ENCODE results near the gene TUBG1.
A peak's percentile ranks its signal among the peaks of the same experiment; 100 is the strongest.

Gene TUBG1

DNA sequence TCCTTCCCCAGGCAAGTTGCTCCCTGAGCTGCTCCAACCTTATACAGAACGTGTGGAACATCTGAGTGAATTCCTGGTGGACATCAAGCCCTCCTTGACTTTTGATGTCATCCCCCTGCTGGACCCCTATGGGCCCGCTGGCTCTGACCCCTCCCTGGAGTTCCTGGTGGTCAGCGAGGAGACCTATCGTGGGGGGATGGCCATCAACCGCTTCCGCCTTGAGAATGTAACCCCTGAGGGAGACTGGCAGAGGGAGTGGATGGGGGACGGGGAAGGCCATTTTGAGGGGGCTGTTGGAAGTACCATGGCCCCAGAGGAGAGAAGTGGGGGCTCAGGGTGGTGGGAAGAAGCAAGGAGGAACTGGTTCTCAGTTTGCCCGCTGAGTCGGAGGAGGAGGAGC, 45.5 kb upstream of the TUBG1 start:
- peaks cover 55% of the 10 kb centered on the region for H3K79me2 ChIP-seq (ENCODE audit: low read length)
- no peak overlapping the region for H2AFZ ChIP-seq (ENCODE audit: low read length)
- H3K9me2 ChIP-seq (replicated peaks; ENCODE audit: insufficient read depth, low read length), result no peaks in the 10 kb centered on the region
- no peak overlapping the region for H3K4me3 ChIP-seq (ENCODE audit: low read length)
- H3K9ac ChIP-seq (ENCODE audit: low read length), result no peak overlapping the region
- TF ChIP-seq EZH2phosphoT487 (IDR thresholded peaks at IDR 0.05; ENCODE audit: low read length) (no peak), EZH2 (optimal IDR thresholded peaks at IDR 0.05; ENCODE audit: low read depth, low read length) (no peak)
- TF ChIP-seq, protein P1, sequence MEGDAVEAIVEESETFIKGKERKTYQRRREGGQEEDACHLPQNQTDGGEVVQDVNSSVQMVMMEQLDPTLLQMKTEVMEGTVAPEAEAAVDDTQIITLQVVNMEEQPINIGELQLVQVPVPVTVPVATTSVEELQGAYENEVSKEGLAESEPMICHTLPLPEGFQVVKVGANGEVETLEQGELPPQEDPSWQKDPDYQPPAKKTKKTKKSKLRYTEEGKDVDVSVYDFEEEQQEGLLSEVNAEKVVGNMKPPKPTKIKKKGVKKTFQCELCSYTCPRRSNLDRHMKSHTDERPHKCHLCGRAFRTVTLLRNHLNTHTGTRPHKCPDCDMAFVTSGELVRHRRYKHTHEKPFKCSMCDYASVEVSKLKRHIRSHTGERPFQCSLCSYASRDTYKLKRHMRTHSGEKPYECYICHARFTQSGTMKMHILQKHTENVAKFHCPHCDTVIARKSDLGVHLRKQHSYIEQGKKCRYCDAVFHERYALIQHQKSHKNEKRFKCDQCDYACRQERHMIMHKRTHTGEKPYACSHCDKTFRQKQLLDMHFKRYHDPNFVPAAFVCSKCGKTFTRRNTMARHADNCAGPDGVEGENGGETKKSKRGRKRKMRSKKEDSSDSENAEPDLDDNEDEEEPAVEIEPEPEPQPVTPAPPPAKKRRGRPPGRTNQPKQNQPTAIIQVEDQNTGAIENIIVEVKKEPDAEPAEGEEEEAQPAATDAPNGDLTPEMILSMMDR (IDR thresholded peaks at IDR 0.05; ENCODE audit: low read length), result no peak
- no peaks in the 10 kb centered on the region for H3K27me3 ChIP-seq (replicated peaks; ENCODE audit: insufficient read depth, low read length)
- DNase-seq, result no peak
- no peaks in the 10 kb centered on the region for H3K9me3 ChIP-seq (replicated peaks; ENCODE audit: insufficient read depth, low read length)
- no peak overlapping the region for H3K27ac ChIP-seq (ENCODE audit: low read length)
- H3K4me2 ChIP-seq (ENCODE audit: low read depth, low read length), result peak overlapping the region; percentile 90; the same call in 1 of the 2 replicates
- no peaks in the 10 kb centered on the region for H4K20me1 ChIP-seq (ENCODE audit: insufficient read depth, low read length)
- 0 out of 2 replicates have a peak, but pooled peaks cover 3% of the 10 kb centered on the region for H3K36me3 ChIP-seq (replicated peaks; ENCODE audit: insufficient read depth, low read length)
- H3F3A ChIP-seq (ENCODE audit: insufficient read depth, low read length), result peaks cover 13% of the 10 kb centered on the region; the same call in 1 of the 2 replicates
- H3K4me1 ChIP-seq (ENCODE audit: low read length), result peaks cover 17% of the 10 kb centered on the region

DNA sequence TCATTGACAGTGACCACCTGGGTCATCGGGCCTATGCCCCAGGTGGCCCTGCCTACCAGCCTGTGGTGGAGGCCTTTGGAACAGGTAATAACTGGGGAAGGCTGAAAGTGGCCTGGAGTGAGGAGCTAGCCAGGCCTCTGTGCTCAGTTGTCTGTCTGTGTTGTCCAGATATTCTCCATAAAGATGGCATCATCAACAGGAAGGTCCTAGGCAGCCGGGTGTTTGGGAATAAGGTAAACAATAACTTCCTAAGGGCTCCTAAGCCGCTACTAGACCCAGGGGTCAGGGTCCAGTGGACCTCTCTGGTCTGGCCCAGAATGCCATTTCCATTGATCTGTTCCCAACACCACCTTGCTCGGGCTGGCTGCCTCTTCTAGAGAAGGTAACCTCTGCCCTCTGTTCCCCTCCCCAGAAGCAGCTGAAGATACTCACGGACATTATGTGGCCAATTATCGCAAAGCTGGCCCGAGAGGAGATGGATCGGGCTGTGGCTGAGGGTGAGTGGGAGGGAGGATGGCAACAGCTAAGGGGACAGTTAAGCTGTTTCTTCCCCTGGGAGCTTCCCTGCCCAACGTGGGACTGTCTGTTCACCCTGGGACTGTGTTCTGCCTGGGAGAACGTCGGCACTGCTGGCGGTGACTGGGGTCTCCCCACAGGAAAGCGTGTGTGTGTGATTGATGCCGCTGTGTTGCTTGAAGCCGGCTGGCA, 44.5 kb upstream of the TUBG1 start:
- Histone ChIP-seq H3K4me3 (ENCODE audit: low read length) (no peak overlapping the region), H3K36me3 (replicated peaks; ENCODE audit: insufficient read depth, low read length) (0 out of 2 replicates have a peak, but pooled peaks cover 3% of the 10 kb centered on the region), H3K27ac (ENCODE audit: low read length) (no peak overlapping the region), H3K9me2 (replicated peaks; ENCODE audit: insufficient read depth, low read length) (no peaks in the 10 kb centered on the region), H3K4me2 (ENCODE audit: low read depth, low read length) (no peak overlapping the region), H3K79me2 (ENCODE audit: low read length) (peaks cover 64% of the 10 kb centered on the region), H3K27me3 (replicated peaks; ENCODE audit: insufficient read depth, low read length) (no peaks in the 10 kb centered on the region), H3K9ac (ENCODE audit: low read length) (no peak overlapping the region), H4K20me1 (ENCODE audit: insufficient read depth, low read length) (no peaks in the 10 kb centered on the region), H3F3A (ENCODE audit: insufficient read depth, low read length) (peaks cover 15% of the 10 kb centered on the region), H3K4me1 (ENCODE audit: low read length) (peaks cover 17% of the 10 kb centered on the region), H3K9me3 (replicated peaks; ENCODE audit: insufficient read depth, low read length) (no peaks in the 10 kb centered on the region), H2AFZ (ENCODE audit: low read length) (no peak overlapping the region)
- TF ChIP-seq, protein P1 (IDR thresholded peaks at IDR 0.05; ENCODE audit: low read length), result no peak
- TF ChIP-seq EZH2phosphoT487 (IDR thresholded peaks at IDR 0.05; ENCODE audit: low read length) (no peak), EZH2 (optimal IDR thresholded peaks at IDR 0.05; ENCODE audit: low read depth, low read length) (no peak)
- DNase-seq, result no peak

DNA sequence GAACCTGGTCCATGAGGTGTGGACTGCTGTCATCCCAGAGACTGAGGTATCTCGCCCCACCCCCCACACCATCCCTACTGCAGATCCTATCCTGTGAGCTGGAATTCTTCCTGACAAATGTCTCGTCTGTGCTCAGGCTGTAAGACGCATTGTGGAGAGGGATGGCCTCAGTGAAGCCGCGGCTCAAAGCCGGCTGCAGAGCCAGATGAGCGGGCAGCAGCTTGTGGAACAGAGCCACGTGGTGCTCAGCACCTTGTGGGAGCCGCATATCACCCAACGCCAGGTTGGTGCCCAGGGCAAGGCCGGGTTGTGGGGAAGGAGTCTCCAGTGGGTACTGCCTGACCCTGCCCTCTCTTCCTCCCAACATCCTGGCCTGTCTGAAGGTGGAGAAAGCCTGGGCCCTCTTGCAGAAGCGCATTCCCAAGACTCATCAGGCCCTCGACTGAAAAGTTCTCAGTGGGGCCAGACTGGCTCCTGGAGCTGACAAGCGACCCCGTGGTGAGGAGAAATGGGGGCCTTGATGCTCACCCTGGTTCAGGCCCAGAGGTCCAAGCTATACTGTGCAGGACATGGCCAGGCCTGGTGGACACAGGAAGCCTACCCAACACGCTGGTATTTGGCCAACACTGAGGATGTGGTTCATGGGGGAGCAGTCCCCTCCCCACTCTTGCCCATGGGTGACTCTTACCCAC, 43.8 kb upstream of the TUBG1 start:
- H3K36me3 ChIP-seq (replicated peaks; ENCODE audit: insufficient read depth, low read length), result 0 out of 2 replicates have a peak, but pooled peaks cover 3% of the 10 kb centered on the region
- H3F3A ChIP-seq (ENCODE audit: insufficient read depth, low read length), result peaks cover 15% of the 10 kb centered on the region; the same call in 1 of the 2 replicates
- no peaks in the 10 kb centered on the region for H3K27me3 ChIP-seq (replicated peaks; ENCODE audit: insufficient read depth, low read length)
- no peak overlapping the region for H3K4me3 ChIP-seq (ENCODE audit: low read length)
- no peak overlapping the region for H3K27ac ChIP-seq (ENCODE audit: low read length)
- no peak overlapping the region for H3K9ac ChIP-seq (ENCODE audit: low read length)
- TF ChIP-seq, protein P1 (IDR thresholded peaks at IDR 0.05; ENCODE audit: low read length), result no peak
- TF ChIP-seq EZH2phosphoT487 (IDR thresholded peaks at IDR 0.05; ENCODE audit: low read length) (no peak), EZH2 (optimal IDR thresholded peaks at IDR 0.05; ENCODE audit: low read depth, low read length) (no peak)
- H3K9me2 ChIP-seq (replicated peaks; ENCODE audit: insufficient read depth, low read length), result no peaks in the 10 kb centered on the region
- H2AFZ ChIP-seq (ENCODE audit: low read length), result no peak overlapping the region
- DNase-seq, result no peak
- H3K4me2 ChIP-seq (ENCODE audit: low read depth, low read length), result no peak overlapping the region
- H3K4me1 ChIP-seq (ENCODE audit: low read length), result peaks cover 17% of the 10 kb centered on the region
- H3K79me2 ChIP-seq (ENCODE audit: low read length), result peaks cover 69% of the 10 kb centered on the region
- no peaks in the 10 kb centered on the region for H4K20me1 ChIP-seq (ENCODE audit: insufficient read depth, low read length)
- H3K9me3 ChIP-seq (replicated peaks; ENCODE audit: insufficient read depth, low read length), result no peaks in the 10 kb centered on the region

All from MM.1S (cell line).